Stimulated activated CD8-positive, alpha-beta memory T cell treated with anti-CD3 and anti-CD28 coated beads, Interleukin-12 subunit alpha, Interleukin-12 subunit beta, amount 100 ng/mL, for 24 hours (primary cell): ENCODE measurements around the gene CHST8.

Experiments
- DNase-seq: peaks from one replicate; pipeline ENCODE4 v3.0.0-alpha.2; 2020; ENCODE audit errors: extremely low read depth

CHST8 gene

GRCh38 chr19:33713194-33713593 is 91.4 kb downstream of the CHST8 start:
- DNase-seq: no peak

GRCh38 chr19:33714149-33714548 is 92.4 kb downstream of the CHST8 start:
- DNase-seq: no peak

DNA sequence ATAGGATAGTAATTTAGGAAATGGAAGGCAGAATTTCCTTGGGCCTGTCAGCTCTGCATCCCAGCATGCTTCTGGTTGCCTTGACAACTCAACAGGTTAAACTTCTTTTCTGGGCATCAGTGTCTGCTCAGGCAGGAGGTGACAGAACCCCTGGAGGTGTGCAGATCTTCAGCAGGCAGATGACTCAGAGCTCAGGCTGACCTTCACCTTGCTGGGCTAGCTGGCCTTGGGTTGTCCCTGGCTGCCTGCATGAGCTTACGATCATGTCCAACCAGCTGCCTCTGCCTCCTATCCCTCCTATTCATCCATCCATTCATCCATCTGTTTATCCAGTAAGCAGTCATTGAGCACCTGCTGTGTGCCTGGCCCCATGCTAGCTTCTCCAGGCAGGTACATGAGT is 93.7 kb downstream of the CHST8 start:
- DNase-seq: no peak

DNA sequence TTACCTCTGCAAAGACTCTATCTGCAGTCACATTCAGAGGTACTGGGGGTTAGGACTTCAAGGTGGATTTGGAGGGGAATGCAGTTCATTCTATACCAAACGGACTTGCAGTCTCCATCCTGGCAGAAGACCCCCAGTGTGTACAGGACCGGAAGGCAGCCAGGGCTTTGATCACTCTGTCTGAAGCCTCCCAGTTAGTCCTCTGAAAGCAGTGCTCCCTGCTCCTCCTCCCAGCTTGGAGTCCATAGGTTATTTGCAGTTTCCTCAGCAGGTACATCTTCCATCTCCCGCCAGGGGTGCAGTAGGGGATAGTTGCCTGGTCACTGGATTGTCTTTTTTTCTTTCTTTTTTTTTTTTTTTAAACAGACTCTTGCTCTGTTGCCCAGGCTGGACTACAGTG is 96.1 kb downstream of the CHST8 start:
- no peak for DNase-seq

- no peak for DNase-seq
Observed at GRCh38 chr19:33718651-33719254, 97.0 kb downstream of the CHST8 start.

DNA sequence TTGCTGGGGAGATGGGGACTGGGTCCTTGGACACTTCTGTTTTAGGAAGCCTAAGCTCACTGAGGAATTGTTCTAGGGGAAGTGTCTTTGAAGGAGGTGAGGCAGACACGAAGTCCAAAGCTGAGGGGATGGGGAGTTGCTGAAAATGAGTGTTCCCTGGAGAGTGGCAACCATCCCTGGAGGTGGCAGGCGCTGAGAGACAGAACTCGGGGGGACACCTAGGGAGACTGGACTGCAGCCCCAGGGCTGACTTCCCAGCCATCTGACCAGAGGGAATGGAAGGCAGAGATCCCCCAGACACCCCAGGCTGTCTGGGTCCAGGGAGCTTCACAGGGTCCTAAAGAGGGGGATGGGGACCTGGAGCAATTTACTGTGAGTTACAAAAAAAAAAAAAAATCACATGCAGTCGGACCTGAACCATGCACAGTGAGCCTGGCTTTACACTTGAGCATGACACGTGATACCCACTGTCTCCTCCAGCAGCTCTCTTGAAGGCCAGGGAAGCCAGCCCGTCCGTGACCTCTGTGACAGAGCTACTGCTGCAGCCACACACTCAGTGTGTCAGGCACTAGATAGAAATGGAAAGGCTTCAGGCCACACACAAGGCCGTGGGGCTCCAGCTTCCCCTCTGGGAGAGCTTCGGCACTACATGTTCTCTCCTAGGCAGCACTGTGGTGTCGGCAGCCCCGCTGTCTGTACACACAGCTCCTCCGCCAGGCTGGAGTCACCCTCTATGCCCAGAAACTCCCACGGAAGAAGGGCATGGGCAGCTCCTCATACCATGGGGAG is 97.8 kb downstream of the CHST8 start:
- DNase-seq: no peak

GRCh38 chr19:33720155-33720493 is 98.4 kb downstream of the CHST8 start:
- DNase-seq: no peak

- DNase-seq: no peak
Observed at GRCh38 chr19:33720691-33721682, 99.2 kb downstream of the CHST8 start.

- no peak for DNase-seq
Observed at GRCh38 chr19:33721735-33722297, 100.1 kb downstream of the CHST8 start.

- DNase-seq: no peak
Observed at GRCh38 chr19:33722456-33723239, 100.9 kb downstream of the CHST8 start.

- DNase-seq: no peak
Observed at GRCh38 chr19:33723512-33723911, 101.8 kb downstream of the CHST8 start.

- DNase-seq: no peak
Observed at GRCh38 chr19:33724021-33724720, 102.4 kb downstream of the CHST8 start.

DNA sequence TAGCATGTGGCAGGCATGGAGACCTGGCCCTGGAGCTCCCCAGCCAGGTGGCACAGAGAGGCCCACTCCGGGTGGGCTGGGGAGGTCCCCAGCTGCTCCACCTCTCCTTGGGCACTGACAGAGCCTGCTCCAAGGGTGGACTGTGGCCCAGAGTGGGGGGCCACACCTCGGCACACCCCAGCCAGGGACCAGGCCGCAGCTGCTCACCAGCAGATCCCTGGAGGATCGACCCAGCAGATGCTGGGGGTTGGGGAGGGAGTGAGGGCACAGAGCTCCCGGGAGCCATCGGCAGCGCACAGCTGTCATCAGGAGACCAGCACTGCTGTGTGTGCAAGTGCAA is 102.9 kb downstream of the CHST8 start:
- no peak for DNase-seq

- DNase-seq: no peak
Observed at GRCh38 chr19:33725567-33725966, 103.8 kb downstream of the CHST8 start.

GRCh38 chr19:33726756-33727155 is 105.0 kb downstream of the CHST8 start:
- no peak for DNase-seq

- DNase-seq: no peak
Observed at GRCh38 chr19:33727331-33727998, 105.7 kb downstream of the CHST8 start.

GRCh38 chr19:33728141-33728540 is 106.4 kb downstream of the CHST8 start:
- no peak for DNase-seq

GRCh38 chr19:33730858-33731607 is 109.3 kb downstream of the CHST8 start:
- no peak for DNase-seq

DNA sequence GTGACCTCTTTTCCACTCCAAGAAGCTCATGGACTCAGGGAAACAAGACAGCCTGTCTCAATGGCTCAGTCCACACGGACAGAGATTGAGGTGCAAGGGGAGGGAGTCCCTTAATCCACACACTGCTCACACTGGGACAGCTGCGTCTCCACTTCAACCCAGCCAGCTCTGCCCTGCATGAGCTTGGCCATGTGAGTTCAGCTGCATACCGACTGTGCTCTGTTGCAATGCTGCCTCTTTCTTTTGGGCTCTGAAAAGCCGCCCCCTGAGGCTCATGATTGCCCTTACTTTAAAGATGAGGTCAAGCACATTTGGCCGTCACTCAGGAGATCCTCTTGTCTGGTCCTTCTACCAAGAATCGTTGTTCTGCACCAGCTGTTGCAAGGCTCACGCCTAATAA is 110.1 kb downstream of the CHST8 start:
- DNase-seq: no peak

DNA sequence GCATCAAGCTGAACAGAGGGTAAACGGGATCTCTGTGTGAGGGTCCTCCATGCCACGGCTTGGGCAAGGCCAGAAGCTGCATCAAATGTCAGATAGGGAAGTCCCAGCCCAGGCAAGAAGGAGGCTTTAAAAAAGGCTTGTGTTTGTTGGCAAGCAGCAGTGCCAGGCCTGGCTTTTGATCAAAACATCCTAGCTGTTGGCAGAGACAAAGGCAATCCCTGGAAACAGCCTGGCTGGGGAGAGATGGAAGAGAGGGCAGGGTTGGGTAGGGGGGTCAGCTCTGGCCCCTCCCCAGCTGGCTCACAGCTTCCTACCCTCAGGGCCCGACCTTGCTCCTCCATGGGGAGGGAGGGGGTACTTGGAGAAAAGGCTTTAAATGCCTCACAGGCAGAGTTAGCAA is 113.2 kb downstream of the CHST8 start:
- no peak for DNase-seq
